Measurements from ENCODE around the gene BRWD1. TPM values are rescaled to one million over a fixed set of nuclear protein-coding genes. Genes with fewer than 3 reads are reported as not detected.

Gene BRWD1
- total RNA-seq, 2 experiments from 2014 or later, result 27.9 to 29.3 TPM

DNA sequence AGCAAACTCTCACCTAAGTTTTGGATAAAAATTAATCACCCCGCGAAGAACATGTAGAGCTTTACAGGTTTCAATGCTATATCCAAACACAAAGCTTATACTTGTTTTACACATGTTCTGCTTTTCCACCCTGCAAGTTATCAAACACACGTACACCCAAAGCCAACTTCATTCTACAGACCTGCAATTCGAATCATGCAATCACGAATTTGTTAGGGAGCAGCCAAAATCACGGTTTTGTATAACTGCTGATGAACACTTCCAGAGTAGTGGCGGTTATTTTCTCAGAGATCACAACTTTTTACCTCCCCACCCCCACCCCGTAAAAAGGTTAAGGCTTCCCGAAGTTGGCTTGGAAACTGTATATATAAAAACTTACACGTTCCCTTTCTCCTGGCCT lies 34.1 kb upstream of the BRWD1 start:
- ChIA-PET CTCF (interaction anchor here (2.0 to 2.9 kb wide), 3 partner anchors 9 to 43 kb away, joined by 5 to 9 read pairs (median 5); no protein-coding TSS in a partner anchor), POLR2A (interaction anchor here (0.8 to 5.5 kb wide), 13 partner anchors 8 to 170 kb away, joined by 3 to 111 read pairs (median 5); partner anchors contain the start of genes BRWD1 and PSMG1)
- Mint-ChIP-seq H3K36me3 (ENCODE audit: low read depth) (peaks cover 44% of the 10 kb centered on the region), H3K27me3 (no peaks in the 10 kb centered on the region), H3K4me3 (peak overlapping the region; percentile 83), H3K27ac (peak overlapping the region; percentile 92), H3K4me1 (ENCODE audit: low read depth) (peaks cover 33% of the 10 kb centered on the region), H3K9me3 (no peaks in the 10 kb centered on the region)
- no peak for TF ChIP-seq CTCF (IDR thresholded peaks at IDR 0.05)
- intact Hi-C loops (cut with micrococcal nuclease), result loop anchor here (2.0 to 5.0 kb wide), 2 partner anchors 33 to 40 kb away; no protein-coding TSS in a partner anchor
- DNase-seq (no peak), ATAC-seq (no peak)

GRCh38 chr21:39346671-39347331 lies 33.4 kb upstream of the BRWD1 start:
- Mint-ChIP-seq H3K9me3 (no peaks in the 10 kb centered on the region), H3K4me3 (peak overlapping the region; percentile 83), H3K27ac (peak overlapping the region; percentile 31), H3K27me3 (no peaks in the 10 kb centered on the region), H3K4me1 (ENCODE audit: low read depth) (peaks cover 33% of the 10 kb centered on the region), H3K36me3 (ENCODE audit: low read depth) (peaks cover 50% of the 10 kb centered on the region)
- intact Hi-C loops (cut with micrococcal nuclease), result loop anchor here (2.0 to 5.0 kb wide), 2 partner anchors 32 to 40 kb away; no protein-coding TSS in a partner anchor
- DNase-seq (no peak), ATAC-seq (no peak)
- CTCF ChIA-PET, result interaction anchor here (1.5 to 2.9 kb wide), 4 partner anchors 8 to 44 kb away, joined by 5 to 9 read pairs (median 5); no protein-coding TSS in a partner anchor
- TF ChIP-seq CTCF (IDR thresholded peaks at IDR 0.05), result no peak
- POLR2A ChIA-PET, result interaction anchor here (0.7 to 5.5 kb wide), 8 partner anchors 8 to 163 kb away, joined by 3 to 111 read pairs (median 6); partner anchors contain the start of genes BRWD1 and PSMG1

DNA sequence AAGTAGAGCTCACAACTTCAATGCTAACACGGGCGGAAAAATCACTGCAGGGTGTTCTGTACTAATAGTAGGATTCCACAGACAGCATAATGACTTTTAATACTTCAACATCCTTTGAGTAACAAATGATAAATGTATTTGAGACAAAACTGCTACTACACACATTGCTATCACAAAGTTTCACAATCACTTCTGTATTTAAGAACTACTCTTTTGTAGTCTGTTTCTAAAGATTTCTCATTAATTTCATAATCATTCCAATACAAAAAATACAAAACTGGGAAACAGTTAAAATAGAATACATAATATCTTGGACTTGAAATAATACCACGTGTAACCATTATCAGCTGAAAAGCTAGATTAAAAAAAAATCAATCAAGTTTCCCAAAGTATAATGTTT lies 32.8 kb upstream of the BRWD1 start:
- H3K4me3 Mint-ChIP-seq, result peak overlapping the region; percentile 83
- H3K4me1 Mint-ChIP-seq (ENCODE audit: low read depth), result peaks cover 33% of the 10 kb centered on the region
- H3K9me3 Mint-ChIP-seq, result no peaks in the 10 kb centered on the region
- H3K27me3 Mint-ChIP-seq, result no peaks in the 10 kb centered on the region
- ATAC-seq (no peak), DNase-seq (no peak)
- CTCF ChIA-PET, result interaction anchor here (1.5 kb wide), 2 partner anchors 41 to 95 kb away, joined by 3 to 5 read pairs; no protein-coding TSS in a partner anchor
- intact Hi-C loops (cut with micrococcal nuclease), result loop anchor here (2.0 to 5.0 kb wide), 2 partner anchors 31 to 41 kb away; no protein-coding TSS in a partner anchor
- H3K36me3 Mint-ChIP-seq (ENCODE audit: low read depth), result peaks cover 56% of the 10 kb centered on the region
- POLR2A ChIA-PET, result interaction anchor here (1.1 to 5.5 kb wide), 3 partner anchors 9 to 163 kb away, joined by 4 to 111 read pairs (median 5); partner anchors contain the start of genes BRWD1 and PSMG1
- no peak for TF ChIP-seq CTCF (IDR thresholded peaks at IDR 0.05)
- peak overlapping the region; percentile 31 for H3K27ac Mint-ChIP-seq

DNA sequence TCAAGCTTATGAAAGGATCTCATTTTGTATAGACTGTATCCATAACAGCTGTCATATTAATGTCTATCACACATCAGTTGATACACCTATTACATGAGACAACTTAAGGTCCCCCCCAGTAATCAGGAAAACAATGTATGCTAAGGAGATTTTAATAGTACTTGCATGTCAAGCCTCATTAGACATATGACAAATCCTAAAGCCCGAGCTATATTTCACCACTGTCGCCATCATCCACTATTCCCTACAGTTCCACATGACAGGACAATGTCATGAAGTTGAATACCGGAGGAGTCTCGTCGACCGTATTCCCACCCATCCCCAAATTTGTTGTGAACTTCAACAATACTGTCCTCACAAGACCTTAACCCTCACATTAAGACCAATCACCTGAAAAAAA lies 32.0 kb upstream of the BRWD1 start:
- DNase-seq, result no peak
- Mint-ChIP-seq H3K36me3 (ENCODE audit: low read depth) (peaks cover 56% of the 10 kb centered on the region), H3K27me3 (no peaks in the 10 kb centered on the region), H3K27ac (peak overlapping the region; percentile 33), H3K9me3 (no peaks in the 10 kb centered on the region), H3K4me3 (peak overlapping the region; percentile 83), H3K4me1 (ENCODE audit: low read depth) (peaks cover 31% of the 10 kb centered on the region)
- intact Hi-C loops (cut with micrococcal nuclease), result loop anchor here (5.0 kb wide), 1 partner anchor 42 kb away; no protein-coding TSS in a partner anchor
- POLR2A ChIA-PET, result interaction anchor here (1.7 to 5.5 kb wide), 2 partner anchors 30 to 162 kb away, joined by 5 to 111 read pairs; partner anchors contain the start of genes BRWD1 and PSMG1
- no peak for ATAC-seq
- TF ChIP-seq CTCF (IDR thresholded peaks at IDR 0.05), result no peak
- CTCF ChIA-PET, result interaction anchor here (1.5 kb wide), 2 partner anchors 42 to 96 kb away, joined by 3 to 5 read pairs; no protein-coding TSS in a partner anchor
